ENCODE measurements around the gene ASCC2. TPM values are rescaled to one million over a fixed set of nuclear protein-coding genes. Genes with fewer than 3 reads are reported as not detected.

The ASCC2 gene
- total RNA-seq, 1 donor from 2014 or later, result 15.1 TPM

GRCh38 chr22:29824677-29825076, 13.4 kb downstream of the ASCC2 start:
- DNase-seq (ENCODE audit: low spot score in 2 of 2), result no peak
- no peak for FAIRE-seq

DNA sequence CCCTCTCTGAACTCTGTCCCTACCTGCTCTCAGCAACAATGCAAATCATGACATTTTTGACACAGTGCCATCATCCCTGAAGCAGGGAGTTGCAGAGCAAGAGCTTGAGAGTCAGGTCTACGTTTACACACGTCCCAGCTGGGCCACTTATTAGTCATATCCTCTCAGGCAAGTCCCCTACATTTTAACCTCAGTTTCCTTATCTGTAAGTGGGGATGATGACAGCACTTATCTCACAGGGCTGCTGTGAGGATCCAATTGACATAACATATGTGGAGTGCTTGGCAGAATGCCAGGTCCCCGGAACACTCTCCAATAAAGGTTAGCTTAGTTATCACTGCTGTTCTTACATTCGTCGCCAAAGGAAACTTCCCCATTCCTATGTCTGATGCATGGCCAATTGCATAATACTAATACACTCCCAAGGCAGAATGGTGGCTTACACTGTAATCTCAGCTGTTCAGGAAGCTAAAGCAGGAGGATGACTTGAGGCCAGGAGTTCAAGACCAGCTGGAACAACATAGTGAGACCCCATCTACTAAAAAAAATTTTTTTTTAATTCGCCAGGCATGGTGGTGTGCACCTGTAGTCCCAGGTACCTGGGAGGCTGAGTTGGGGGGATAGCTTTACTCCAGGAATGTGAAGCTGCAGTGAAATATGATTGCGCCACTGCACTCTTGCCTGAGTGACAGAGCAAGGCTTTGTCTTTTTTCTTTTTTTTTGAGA, 16.6 kb downstream of the ASCC2 start:
- no peak for FAIRE-seq

GRCh38 chr22:29820961-29821290, 17.1 kb downstream of the ASCC2 start:
- no peak for DNase-seq (ENCODE audit: low spot score in 2 of 2)
- FAIRE-seq, result no peak

More for the DNA sequence above, 16.6 kb downstream of the ASCC2 start:
- no peak for DNase-seq (ENCODE audit: low spot score in 2 of 2)

GRCh38 chr22:29819501-29819900, 18.6 kb downstream of the ASCC2 start:
- FAIRE-seq (no peak), DNase-seq (ENCODE audit: low spot score in 2 of 2) (no peak)

- DNase-seq (ENCODE audit: low spot score in 2 of 2) (no peak), FAIRE-seq (no peak)
Observed at GRCh38 chr22:29817724-29818123, 20.4 kb downstream of the ASCC2 start.

DNA sequence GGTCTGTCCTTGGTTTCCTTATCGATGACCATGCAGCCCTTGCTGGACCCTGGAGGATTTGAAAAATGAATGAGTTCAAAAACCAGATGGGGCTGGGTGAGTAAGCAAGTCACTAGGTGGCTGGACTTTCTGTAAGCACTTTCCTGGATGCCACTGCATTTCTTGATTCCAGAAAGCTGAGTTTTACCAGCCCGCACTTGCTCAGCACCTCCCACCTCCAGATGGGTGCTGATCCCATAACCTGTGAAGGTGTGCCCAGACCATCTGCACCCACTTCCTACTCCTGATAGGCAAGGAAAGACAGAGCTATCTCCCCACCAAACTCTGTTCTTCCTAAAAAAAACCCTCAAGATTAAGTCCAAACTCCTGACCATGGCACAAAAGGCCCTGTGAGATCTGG, 21.1 kb downstream of the ASCC2 start:
- no peak for DNase-seq (ENCODE audit: low spot score in 2 of 2)
- no peak for FAIRE-seq

GRCh38 chr22:29816539-29816938, 21.5 kb downstream of the ASCC2 start:
- FAIRE-seq, result no peak
- no peak for DNase-seq (ENCODE audit: low spot score in 2 of 2)

DNA sequence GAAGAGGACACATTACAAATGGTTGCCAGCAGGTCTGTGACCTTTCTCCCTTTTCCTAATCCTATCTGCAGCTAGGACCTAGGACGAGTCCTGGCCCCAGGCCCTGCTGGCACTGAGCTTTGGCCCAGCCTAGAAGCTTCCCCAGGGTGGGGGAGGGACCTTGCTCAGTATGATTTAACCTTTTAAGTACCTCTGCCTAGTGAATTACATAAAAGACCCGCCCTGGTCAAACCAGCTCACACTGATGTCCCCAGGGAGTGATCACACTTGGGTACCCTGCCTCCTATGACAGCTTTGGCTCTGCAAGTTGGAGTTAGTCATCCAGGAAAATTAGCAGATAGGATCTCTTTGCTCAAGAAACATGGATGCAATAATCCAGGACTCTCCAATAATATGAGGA, 21.9 kb downstream of the ASCC2 start:
- DNase-seq (ENCODE audit: low spot score in 2 of 2) (no peak), FAIRE-seq (no peak)

DNA sequence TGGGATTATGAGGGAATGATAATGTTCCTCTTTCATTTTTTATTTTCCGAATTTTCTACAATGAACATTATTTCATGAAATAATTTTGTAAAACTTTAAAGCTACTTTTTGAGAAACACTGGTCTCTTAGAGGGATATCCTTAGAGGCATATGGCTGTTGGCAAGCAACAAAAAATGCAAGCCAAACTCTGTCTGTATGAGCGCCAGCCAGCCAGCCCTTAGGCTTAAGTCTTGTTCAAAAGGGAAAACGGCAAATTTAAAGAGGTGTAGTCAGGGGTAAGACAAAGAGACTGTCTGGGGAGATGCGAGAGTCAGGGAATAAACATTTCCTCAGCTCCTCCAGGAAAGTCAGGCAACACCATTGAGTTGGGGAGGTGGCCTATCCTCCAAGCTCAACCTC, 22.5 kb downstream of the ASCC2 start:
- DNase-seq (ENCODE audit: low spot score in 2 of 2) (no peak), FAIRE-seq (no peak)

GRCh38 chr22:29814003-29814402, 24.1 kb downstream of the ASCC2 start:
- DNase-seq (ENCODE audit: low spot score in 2 of 2), result no peak
- FAIRE-seq, result no peak

DNA sequence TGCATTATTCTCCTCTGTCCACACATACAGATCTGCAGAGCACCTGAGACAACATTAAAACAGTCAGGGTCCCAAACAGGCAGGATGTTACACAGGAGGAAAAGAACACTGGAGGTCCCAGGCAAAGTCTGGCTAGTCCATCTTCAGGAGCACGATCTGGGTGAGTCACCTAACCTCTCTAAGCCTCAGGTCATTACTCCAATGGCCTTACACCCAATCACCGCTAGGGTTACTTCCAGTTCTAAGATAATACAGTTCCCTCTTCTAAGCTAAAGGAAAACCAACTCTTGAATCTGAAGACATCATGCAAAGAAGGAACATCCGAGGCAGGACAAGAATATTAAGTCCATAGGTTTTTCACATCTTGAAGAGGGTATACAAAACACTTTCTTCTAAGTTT, 24.5 kb downstream of the ASCC2 start:
- DNase-seq (ENCODE audit: low spot score in 2 of 2), result no peak
- FAIRE-seq, result no peak

GRCh38 chr22:29813126-29813525, 24.9 kb downstream of the ASCC2 start:
- no peak for FAIRE-seq
- no peak for DNase-seq (ENCODE audit: low spot score in 2 of 2)

DNA sequence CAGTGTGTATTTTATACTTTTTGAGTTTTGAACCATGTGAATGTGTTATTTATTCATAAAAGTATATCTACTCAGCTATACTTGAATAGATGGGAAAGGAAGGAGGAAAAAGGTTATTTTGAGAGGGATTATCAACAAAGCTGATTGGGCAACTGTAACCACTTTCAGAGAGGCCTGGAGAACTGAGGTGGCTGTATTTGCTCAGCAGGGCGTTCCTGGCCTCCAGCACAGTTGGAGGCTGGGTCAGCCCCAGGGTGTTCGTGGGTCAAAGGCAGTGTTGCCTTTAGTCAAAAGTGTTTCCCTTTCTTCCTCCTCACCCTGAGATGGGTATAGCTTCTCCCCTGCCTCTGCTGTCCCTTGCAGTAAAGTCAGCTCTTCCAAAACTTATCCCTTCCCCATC, 26.7 kb downstream of the ASCC2 start:
- DNase-seq (ENCODE audit: low spot score in 2 of 2), result no peak
- FAIRE-seq, result no peak

- DNase-seq (ENCODE audit: low spot score in 2 of 2) (no peak), FAIRE-seq (no peak)
Observed at GRCh38 chr22:29810216-29810615, 27.9 kb downstream of the ASCC2 start.

GRCh38 chr22:29806196-29806595, 31.9 kb downstream of the ASCC2 start:
- no peak for DNase-seq (ENCODE audit: low spot score in 2 of 2)
- no peak for FAIRE-seq

GRCh38 chr22:29804985-29805384, 33.1 kb downstream of the ASCC2 start:
- DNase-seq (ENCODE audit: low spot score in 2 of 2) (no peak), FAIRE-seq (no peak)

DNA sequence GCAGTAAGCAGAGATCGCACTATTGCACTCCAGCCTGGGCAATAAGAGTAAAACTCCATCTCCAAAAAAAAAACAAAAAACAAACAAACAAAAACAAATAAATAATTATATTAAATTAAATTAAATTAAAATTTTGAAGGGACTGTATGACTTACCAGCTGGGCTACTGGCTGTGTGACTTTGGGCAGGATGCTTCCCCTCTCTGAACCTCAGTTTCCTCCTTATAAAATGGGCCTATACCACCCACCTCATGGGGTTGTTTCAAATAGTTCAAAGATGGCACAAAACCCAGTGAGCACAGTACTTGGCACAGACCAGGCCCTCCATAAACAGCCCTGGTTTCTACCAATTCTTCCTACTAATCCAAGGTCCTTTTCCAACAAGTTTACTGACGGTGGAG, 34.9 kb downstream of the ASCC2 start:
- DNase-seq (ENCODE audit: low spot score in 2 of 2), result no peak
- FAIRE-seq, result no peak

GRCh38 chr22:29801796-29802195, 36.3 kb downstream of the ASCC2 start:
- FAIRE-seq, result no peak

DNA sequence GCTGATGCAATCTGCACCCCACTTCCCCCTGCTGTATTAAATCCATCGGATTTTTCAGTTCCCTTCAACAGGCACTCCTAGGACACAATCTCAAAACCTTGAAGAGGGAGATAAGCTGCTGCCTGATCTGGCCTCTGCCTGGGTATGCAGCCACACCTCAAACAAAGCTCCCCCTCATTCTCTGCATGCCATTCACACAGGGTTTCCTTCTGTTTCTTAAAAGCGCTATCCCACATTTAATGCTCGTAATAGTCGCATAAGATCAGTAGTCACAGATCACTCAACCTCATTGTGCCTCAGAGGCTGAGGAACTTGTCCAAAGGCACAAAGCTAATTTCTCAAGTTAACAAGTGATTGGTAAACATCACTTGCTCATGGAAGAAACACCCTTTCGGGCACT, 36.9 kb downstream of the ASCC2 start:
- FAIRE-seq (no peak), DNase-seq (ENCODE audit: low spot score in 2 of 2) (no peak)

More at GRCh38 chr22:29801796-29802195, 36.3 kb downstream of the ASCC2 start:
- DNase-seq (ENCODE audit: low spot score in 2 of 2), result no peak

DNA sequence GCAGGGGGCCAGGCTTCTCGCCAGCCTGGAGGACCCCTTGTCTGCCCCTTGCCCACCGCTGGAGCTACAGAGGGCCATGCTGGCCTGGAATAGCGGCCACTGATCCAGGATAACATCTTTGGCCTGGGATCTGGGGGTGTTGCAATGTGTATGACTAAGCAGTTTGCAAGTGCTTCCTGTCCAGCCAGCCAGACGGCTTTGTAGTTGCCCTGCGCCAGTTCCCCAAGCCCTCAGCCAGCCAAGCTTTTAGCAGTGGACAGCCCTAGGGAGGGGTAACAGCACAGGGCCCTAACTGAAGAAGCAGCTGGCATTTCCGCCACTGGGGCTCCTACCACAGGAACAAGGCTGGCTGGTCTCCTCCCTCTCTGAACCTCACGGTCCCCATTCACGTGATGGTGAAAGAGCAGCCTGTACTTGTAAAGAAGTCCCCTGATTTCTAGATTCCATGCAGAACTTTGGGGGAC, 38.8 kb downstream of the ASCC2 start:
- DNase-seq (ENCODE audit: low spot score in 2 of 2), result peak; percentile 26 to 65
- no peak for FAIRE-seq

DNA sequence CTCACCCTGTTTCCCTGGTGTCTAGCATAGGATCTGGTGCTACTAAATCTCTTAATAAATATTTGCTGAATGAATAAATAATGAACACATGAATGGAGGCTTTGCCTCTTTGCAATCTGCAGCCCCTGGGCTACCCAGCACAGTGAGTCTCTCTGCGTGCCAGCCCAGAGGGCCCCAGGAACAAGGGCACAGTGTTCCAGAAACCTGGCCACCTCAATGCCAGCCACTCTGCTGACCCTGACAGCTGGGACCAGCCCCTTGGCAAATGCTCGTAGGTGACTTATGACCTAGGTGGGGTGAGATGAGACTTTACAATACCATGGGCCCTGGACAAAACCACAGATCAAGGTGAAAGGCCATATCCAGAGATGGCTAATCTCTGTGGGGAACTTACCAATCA, 39.3 kb downstream of the ASCC2 start:
- FAIRE-seq (no peak), DNase-seq (ENCODE audit: low spot score in 2 of 2) (no peak)

GRCh38 chr22:29798318-29798717, 39.8 kb downstream of the ASCC2 start:
- DNase-seq (ENCODE audit: low spot score in 2 of 2) (no peak), FAIRE-seq (no peak)

DNA sequence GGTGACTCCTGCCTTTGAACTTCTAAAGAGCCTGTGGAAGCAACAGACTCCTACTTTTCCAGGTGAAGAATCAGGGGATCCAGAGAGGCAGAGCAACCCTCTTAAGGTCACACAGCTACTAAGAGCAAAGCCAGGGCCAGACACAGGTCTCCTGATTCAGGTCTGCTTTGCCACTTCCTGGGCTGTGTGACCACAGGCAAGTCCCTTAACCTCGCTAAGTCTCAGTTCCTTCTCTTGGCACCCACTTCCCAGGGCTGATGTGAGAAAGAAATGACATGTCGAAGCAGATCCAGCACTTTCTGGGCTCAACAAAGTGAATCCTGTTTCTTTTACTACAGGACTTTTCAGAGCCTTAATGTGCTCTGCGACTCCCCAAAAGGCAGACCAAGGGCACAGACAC, 40.7 kb downstream of the ASCC2 start:
- no peak for FAIRE-seq

More for the DNA sequence above, 40.7 kb downstream of the ASCC2 start:
- no peak for DNase-seq (ENCODE audit: low spot score in 2 of 2)

Data from frontal cortex (tissue), 4 donors.